Measurements from ENCODE around the gene MAP3K14.

- no peak; the same call in 1 of the 2 replicates for TF ChIP-seq POLR2AphosphoS5 (IDR thresholded peaks at IDR 0.05; ENCODE audit: low read depth, low read length)
- no peak; the same call in 1 of the 2 replicates for TF ChIP-seq POLR2A (IDR thresholded peaks at IDR 0.05; ENCODE audit: low read depth, low read length)
Measured at GRCh38 chr17:45300060-45300751, 16.6 kb downstream of the MAP3K14 start.

Measured in GM12892 (cell line).